BE2C (cell line): Measurements from ENCODE around the gene DCHS2.

Experiments
- DNase-seq: peaks from one replicate; pipeline ENCODE4 v3.0.0-alpha.2; 2020
- H3K27me3 ChIP-seq: fragments of 250-450 bp; sonication (Bioruptor Pico); 2 replicates; pipeline ENCODE4 v1.5.1; 2020; ENCODE audit warnings: mild to moderate bottlenecking
- H3K36me3 ChIP-seq: fragments of 250-450 bp; sonication (Bioruptor Pico); 2 replicates; pipeline ENCODE4 v1.5.1; 2020; ENCODE audit warnings: mild to moderate bottlenecking
- H3K4me1 ChIP-seq: fragments of 250-450 bp; sonication (Bioruptor Pico); 2 replicates; pipeline ENCODE4 v1.5.1; 2020
- H3K4me3 ChIP-seq: 2 replicates; pipeline ENCODE4 v1.5.1; 2011; ENCODE audit warnings: low read depth, low read length
- H3K9me3 ChIP-seq: fragments of 250-450 bp; sonication (Bioruptor Pico); 2 replicates; pipeline ENCODE4 v1.5.1; 2020
- CTCF ChIP-seq: IDR thresholded peaks from 2 replicates; pipeline ENCODE4 v1.5.1; 2012; ENCODE audit warnings: mild to moderate bottlenecking, low read depth, low read length

DCHS2 gene

GRCh38 chr4:154478547-154478946 is 13.1 kb downstream of the DCHS2 start:
- H3K27me3 ChIP-seq: no peaks in the 10 kb centered on the region; the same call in 1 of the 2 replicates
- H3K4me3 ChIP-seq: no peak overlapping the region
- TF ChIP-seq CTCF: no peak
- H3K4me1 ChIP-seq: no peaks in the 10 kb centered on the region
- no peaks in the 10 kb centered on the region for H3K9me3 ChIP-seq
- H3K36me3 ChIP-seq: no peaks in the 10 kb centered on the region
- DNase-seq: no peak

DNA sequence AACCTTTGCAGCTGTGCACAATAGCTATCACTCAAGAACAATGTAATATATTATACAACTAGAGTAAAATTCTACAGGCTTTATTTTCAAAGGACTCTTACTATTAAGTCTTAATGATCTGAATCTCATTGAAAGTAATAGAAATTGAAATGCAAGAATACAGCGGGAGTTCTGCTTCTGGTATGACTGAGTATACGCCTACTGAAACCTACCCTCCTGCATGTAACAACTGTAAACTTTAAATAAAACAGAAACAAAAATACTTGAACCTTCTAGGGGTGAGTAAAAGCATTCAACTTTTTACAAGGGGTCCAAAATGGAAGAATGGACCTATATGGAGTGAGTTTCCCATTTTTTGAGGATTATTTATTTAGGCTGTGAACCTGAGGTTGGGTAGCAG is 13.5 kb downstream of the DCHS2 start:
- Histone ChIP-seq H3K4me3 (no peak overlapping the region), H3K27me3 (no peaks in the 10 kb centered on the region), H3K36me3 (no peaks in the 10 kb centered on the region), H3K4me1 (no peaks in the 10 kb centered on the region), H3K9me3 (no peaks in the 10 kb centered on the region)
- DNase-seq: no peak
- TF ChIP-seq CTCF: no peak

DNA sequence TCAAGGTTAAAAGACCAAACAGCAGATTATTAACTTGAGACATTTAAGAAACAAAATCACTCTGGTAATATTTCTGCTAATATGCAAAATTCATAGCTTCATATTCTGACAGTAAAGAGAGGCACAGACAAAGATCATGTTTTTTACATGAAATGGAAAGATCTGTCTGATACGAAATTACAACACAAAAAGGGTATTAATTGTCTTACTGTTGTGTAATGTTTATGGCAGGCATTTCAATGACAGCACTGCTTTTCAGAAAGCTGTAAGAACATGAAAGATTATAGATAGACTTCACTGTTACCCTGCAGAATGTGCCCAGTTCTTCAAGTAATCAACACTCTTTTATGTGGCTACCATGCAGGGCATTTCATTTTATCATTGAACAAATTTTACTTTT is 15.4 kb downstream of the DCHS2 start:
- no peak overlapping the region for H3K4me3 ChIP-seq
- no peak for TF ChIP-seq CTCF
- DNase-seq: no peak

DNA sequence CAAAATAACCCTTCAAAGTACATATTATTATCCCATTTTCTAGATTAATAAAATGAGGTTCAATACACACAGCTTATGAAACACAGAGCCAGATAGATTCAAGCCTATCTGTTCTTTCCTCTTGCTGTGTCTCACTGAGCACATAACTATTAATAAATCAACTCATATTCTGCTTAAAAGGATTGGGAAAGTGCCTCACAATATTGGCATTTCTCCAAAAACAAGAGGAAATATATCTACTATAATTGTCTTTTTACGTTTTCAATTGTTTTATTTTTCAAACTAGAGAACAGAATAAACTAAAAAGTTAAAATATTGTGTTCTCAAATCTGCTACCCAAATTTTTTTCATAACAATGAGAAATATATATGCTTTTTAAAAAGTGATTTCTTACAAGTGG is 15.8 kb downstream of the DCHS2 start:
- H3K4me1 ChIP-seq: no peaks in the 10 kb centered on the region
- H3K27me3 ChIP-seq: no peaks in the 10 kb centered on the region; the same call in 1 of the 2 replicates
- TF ChIP-seq CTCF: no peak
- no peak overlapping the region for H3K4me3 ChIP-seq
- DNase-seq: no peak
- no peaks in the 10 kb centered on the region for H3K36me3 ChIP-seq
- H3K9me3 ChIP-seq: no peaks in the 10 kb centered on the region

More for the DNA sequence above, 15.4 kb downstream of the DCHS2 start:
- Histone ChIP-seq H3K36me3 (no peaks in the 10 kb centered on the region), H3K9me3 (no peaks in the 10 kb centered on the region), H3K27me3 (no peaks in the 10 kb centered on the region; the same call in 1 of the 2 replicates), H3K4me1 (no peaks in the 10 kb centered on the region)

- TF ChIP-seq CTCF: no peak
- Histone ChIP-seq H3K27me3 (no peaks in the 10 kb centered on the region; the same call in 1 of the 2 replicates), H3K36me3 (no peaks in the 10 kb centered on the region), H3K4me3 (no peak overlapping the region), H3K4me1 (no peaks in the 10 kb centered on the region), H3K9me3 (no peaks in the 10 kb centered on the region)
- DNase-seq: no peak
These were observed 18.1 kb downstream of the DCHS2 start for GRCh38 chr4:154473497-154473896.

DNA sequence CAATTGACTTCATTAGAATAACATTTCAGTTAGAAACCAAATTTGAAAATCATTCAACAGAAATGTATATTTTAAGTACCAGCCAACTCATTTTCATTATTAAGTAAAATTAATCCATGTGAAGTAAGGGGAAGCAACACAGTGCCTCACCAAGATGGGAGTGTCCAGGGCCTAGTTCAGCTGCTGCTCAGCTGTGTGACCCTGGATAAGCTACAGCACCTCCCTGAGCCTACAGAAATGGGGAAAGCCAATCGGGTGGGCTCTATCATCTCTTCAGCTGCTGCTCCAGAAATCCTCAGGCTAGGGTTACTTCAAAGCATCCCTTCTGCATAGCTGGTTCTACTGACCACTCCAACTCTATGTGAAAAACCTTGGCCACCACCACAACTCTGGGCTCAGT is 18.7 kb downstream of the DCHS2 start:
- no peaks in the 10 kb centered on the region for H3K4me1 ChIP-seq
- H3K4me3 ChIP-seq: no peak overlapping the region
- TF ChIP-seq CTCF: no peak
- no peaks in the 10 kb centered on the region for H3K9me3 ChIP-seq
- no peak for DNase-seq
- H3K27me3 ChIP-seq: no peaks in the 10 kb centered on the region; the same call in 1 of the 2 replicates
- H3K36me3 ChIP-seq: no peaks in the 10 kb centered on the region
